ENCODE results near the gene SPEF2.
"Not testable (repeated sequence)": the region's sequence is repeated elsewhere in the genome, so short reads cannot be mapped to it uniquely, and the experiment has no call there.

SPEF2 gene

GRCh38 chr5:35842856-35843255 is 225.2 kb downstream of the SPEF2 start:
- Histone ChIP-seq H3K14ac (ENCODE audit: low read length in 2 of 2) (no peak overlapping the region), H3K4me1 (ENCODE audit: control insufficient read depth, insufficient read depth, low read depth, low read length) (peaks cover 1% of the 10 kb centered on the region), H2BK5ac (ENCODE audit: low read depth, low read length, poor library complexity, severe bottlenecking) (no peak overlapping the region), H3K27me3 (ENCODE audit: control insufficient read depth in 1 of 2, insufficient read depth in 1 of 2, low read length in 2 of 2) (no peaks in the 10 kb centered on the region), H2BK120ac (ENCODE audit: low read depth, low read length) (no peak overlapping the region), H2BK15ac (ENCODE audit: low read depth, poor library complexity, severe bottlenecking) (no peak overlapping the region), H3K23ac (ENCODE audit: low read length in 2 of 2) (no peak overlapping the region), H3K9ac (ENCODE audit: low read length) (no peak overlapping the region), H2AK5ac (ENCODE audit: low read length, severe bottlenecking) (no peak overlapping the region), H3K4me3 (ENCODE audit: insufficient read depth in 1 of 2, low read depth in 1 of 2, low read length in 2 of 2) (no peak overlapping the region), H4K8ac (ENCODE audit: low read length) (no peak overlapping the region), H3K36me3 (ENCODE audit: control insufficient read depth in 1 of 2, insufficient read depth in 2 of 2, low read depth in 1 of 2, low read length in 2 of 2) (no peaks in the 10 kb centered on the region), H3K27ac (ENCODE audit: low read length, poor library complexity, severe bottlenecking) (no peak overlapping the region), H3K9me3 (ENCODE audit: control insufficient read depth, low read length) (peaks cover 13% of the 10 kb centered on the region), H4K91ac (ENCODE audit: low read length) (no peak overlapping the region), H3K79me1 (replicated peaks; ENCODE audit: low read length, poor library complexity, severe bottlenecking) (no peaks in the 10 kb centered on the region), H2AFZ (ENCODE audit: low read depth, low read length) (no peak overlapping the region), H3K18ac (ENCODE audit: low read depth in 1 of 2, low read length in 2 of 2) (no peak overlapping the region), H3K4me2 (ENCODE audit: low read length, poor library complexity, severe bottlenecking) (no peak overlapping the region), H3K4ac (ENCODE audit: low read depth in 1 of 2, low read length in 2 of 2) (no peak overlapping the region), H2BK12ac (ENCODE audit: low read length in 2 of 2) (no peak overlapping the region)
- no peak for DNase-seq

- not testable (repeated sequence) for H4K91ac ChIP-seq (ENCODE audit: low read length); H2BK5ac ChIP-seq (ENCODE audit: low read depth, low read length, poor library complexity, severe bottlenecking); H3K4me1 ChIP-seq (ENCODE audit: control insufficient read depth, insufficient read depth, low read depth, low read length); DNase-seq; H3K79me1 ChIP-seq (replicated peaks; ENCODE audit: low read length, poor library complexity, severe bottlenecking); H4K8ac ChIP-seq (ENCODE audit: low read length); H3K4me3 ChIP-seq (ENCODE audit: insufficient read depth in 1 of 2, low read depth in 1 of 2, low read length in 2 of 2); H3K9ac ChIP-seq (ENCODE audit: low read length); H3K36me3 ChIP-seq (ENCODE audit: control insufficient read depth in 1 of 2, insufficient read depth in 2 of 2, low read depth in 1 of 2, low read length in 2 of 2); H2BK15ac ChIP-seq (ENCODE audit: low read depth, poor library complexity, severe bottlenecking); H2BK12ac ChIP-seq (ENCODE audit: low read length in 2 of 2); H3K14ac ChIP-seq (ENCODE audit: low read length in 2 of 2); H3K4ac ChIP-seq (ENCODE audit: low read depth in 1 of 2, low read length in 2 of 2); H2AK5ac ChIP-seq (ENCODE audit: low read length, severe bottlenecking); H2AFZ ChIP-seq (ENCODE audit: low read depth, low read length); H3K18ac ChIP-seq (ENCODE audit: low read depth in 1 of 2, low read length in 2 of 2); H3K4me2 ChIP-seq (ENCODE audit: low read length, poor library complexity, severe bottlenecking); H3K27me3 ChIP-seq (ENCODE audit: control insufficient read depth in 1 of 2, insufficient read depth in 1 of 2, low read length in 2 of 2); H3K23ac ChIP-seq (ENCODE audit: low read length in 2 of 2); H3K27ac ChIP-seq (ENCODE audit: low read length, poor library complexity, severe bottlenecking); H2BK120ac ChIP-seq (ENCODE audit: low read depth, low read length)
- H3K9me3 ChIP-seq (ENCODE audit: control insufficient read depth, low read length), result peaks cover 13% of the 10 kb centered on the region
- WGBS, result 81% methylated on average over 2 of the region's 2 CpGs
Measured at GRCh38 chr5:35845508-35845907, 227.8 kb downstream of the SPEF2 start.

GRCh38 chr5:35847491-35847890 is 229.8 kb downstream of the SPEF2 start:
- Histone ChIP-seq H2AK5ac (ENCODE audit: low read length, severe bottlenecking) (no peak overlapping the region), H2BK120ac (ENCODE audit: low read depth, low read length) (no peak overlapping the region), H3K14ac (ENCODE audit: low read length in 2 of 2) (no peak overlapping the region), H2BK15ac (ENCODE audit: low read depth, poor library complexity, severe bottlenecking) (no peak overlapping the region), H3K36me3 (ENCODE audit: control insufficient read depth in 1 of 2, insufficient read depth in 2 of 2, low read depth in 1 of 2, low read length in 2 of 2) (no peaks in the 10 kb centered on the region), H3K4me2 (ENCODE audit: low read length, poor library complexity, severe bottlenecking) (no peak overlapping the region), H3K18ac (ENCODE audit: low read depth in 1 of 2, low read length in 2 of 2) (no peak overlapping the region), H3K4me3 (ENCODE audit: insufficient read depth in 1 of 2, low read depth in 1 of 2, low read length in 2 of 2) (no peak overlapping the region), H4K91ac (ENCODE audit: low read length) (no peak overlapping the region), H3K27me3 (ENCODE audit: control insufficient read depth in 1 of 2, insufficient read depth in 1 of 2, low read length in 2 of 2) (no peaks in the 10 kb centered on the region), H2AFZ (ENCODE audit: low read depth, low read length) (no peak overlapping the region), H3K4me1 (ENCODE audit: control insufficient read depth, insufficient read depth, low read depth, low read length) (peaks cover 2% of the 10 kb centered on the region), H2BK5ac (ENCODE audit: low read depth, low read length, poor library complexity, severe bottlenecking) (no peak overlapping the region), H3K9me3 (ENCODE audit: control insufficient read depth, low read length) (peaks cover 12% of the 10 kb centered on the region), H4K8ac (ENCODE audit: low read length) (no peak overlapping the region), H2BK12ac (ENCODE audit: low read length in 2 of 2) (no peak overlapping the region), H3K9ac (ENCODE audit: low read length) (no peak overlapping the region), H3K4ac (ENCODE audit: low read depth in 1 of 2, low read length in 2 of 2) (no peak overlapping the region), H3K27ac (ENCODE audit: low read length, poor library complexity, severe bottlenecking) (no peak overlapping the region), H3K23ac (ENCODE audit: low read length in 2 of 2) (no peak overlapping the region), H3K79me1 (replicated peaks; ENCODE audit: low read length, poor library complexity, severe bottlenecking) (no peaks in the 10 kb centered on the region)
- DNase-seq, result no peak

GRCh38 chr5:35847961-35848360 is 230.3 kb downstream of the SPEF2 start:
- no peak overlapping the region for H2BK120ac ChIP-seq (ENCODE audit: low read depth, low read length)
- H3K4me3 ChIP-seq (ENCODE audit: insufficient read depth in 1 of 2, low read depth in 1 of 2, low read length in 2 of 2), result no peak overlapping the region
- H2AFZ ChIP-seq (ENCODE audit: low read depth, low read length), result no peak overlapping the region
- H2AK5ac ChIP-seq (ENCODE audit: low read length, severe bottlenecking), result no peak overlapping the region
- H3K36me3 ChIP-seq (ENCODE audit: control insufficient read depth in 1 of 2, insufficient read depth in 2 of 2, low read depth in 1 of 2, low read length in 2 of 2), result no peaks in the 10 kb centered on the region
- H3K4ac ChIP-seq (ENCODE audit: low read depth in 1 of 2, low read length in 2 of 2), result no peak overlapping the region
- H4K8ac ChIP-seq (ENCODE audit: low read length), result no peak overlapping the region
- DNase-seq, result no peak
- H2BK12ac ChIP-seq (ENCODE audit: low read length in 2 of 2), result no peak overlapping the region
- H3K9me3 ChIP-seq (ENCODE audit: control insufficient read depth, low read length), result peaks cover 8% of the 10 kb centered on the region
- no peak overlapping the region for H3K14ac ChIP-seq (ENCODE audit: low read length in 2 of 2)
- no peak overlapping the region for H4K91ac ChIP-seq (ENCODE audit: low read length)
- H3K4me2 ChIP-seq (ENCODE audit: low read length, poor library complexity, severe bottlenecking), result no peak overlapping the region
- WGBS, result 89% methylated on average over 2 of the region's 3 CpGs
- no peak overlapping the region for H3K27ac ChIP-seq (ENCODE audit: low read length, poor library complexity, severe bottlenecking)
- H3K18ac ChIP-seq (ENCODE audit: low read depth in 1 of 2, low read length in 2 of 2), result no peak overlapping the region
- no peak overlapping the region for H2BK15ac ChIP-seq (ENCODE audit: low read depth, poor library complexity, severe bottlenecking)
- no peak overlapping the region for H3K9ac ChIP-seq (ENCODE audit: low read length)
- H3K23ac ChIP-seq (ENCODE audit: low read length in 2 of 2), result no peak overlapping the region
- no peak overlapping the region for H2BK5ac ChIP-seq (ENCODE audit: low read depth, low read length, poor library complexity, severe bottlenecking)
- H3K4me1 ChIP-seq (ENCODE audit: control insufficient read depth, insufficient read depth, low read depth, low read length), result peaks cover 2% of the 10 kb centered on the region
- no peaks in the 10 kb centered on the region for H3K79me1 ChIP-seq (replicated peaks; ENCODE audit: low read length, poor library complexity, severe bottlenecking)
- no peaks in the 10 kb centered on the region for H3K27me3 ChIP-seq (ENCODE audit: control insufficient read depth in 1 of 2, insufficient read depth in 1 of 2, low read length in 2 of 2)

Data from mesenchymal stem cell (in vitro differentiated cells and primary cell).